HG03457 (cell line): ENCODE measurements around the gene RNF187.

ENCODE experiments used
- ATAC-seq: cut with Tn5 transposase; IDR thresholded peaks from one replicate; pipeline ENCODE4 v1.9.1; 2021; ENCODE audit warnings: moderate number of reproducible peaks; ENCODE audit not compliant: unreplicated experiment

Gene RNF187

DNA sequence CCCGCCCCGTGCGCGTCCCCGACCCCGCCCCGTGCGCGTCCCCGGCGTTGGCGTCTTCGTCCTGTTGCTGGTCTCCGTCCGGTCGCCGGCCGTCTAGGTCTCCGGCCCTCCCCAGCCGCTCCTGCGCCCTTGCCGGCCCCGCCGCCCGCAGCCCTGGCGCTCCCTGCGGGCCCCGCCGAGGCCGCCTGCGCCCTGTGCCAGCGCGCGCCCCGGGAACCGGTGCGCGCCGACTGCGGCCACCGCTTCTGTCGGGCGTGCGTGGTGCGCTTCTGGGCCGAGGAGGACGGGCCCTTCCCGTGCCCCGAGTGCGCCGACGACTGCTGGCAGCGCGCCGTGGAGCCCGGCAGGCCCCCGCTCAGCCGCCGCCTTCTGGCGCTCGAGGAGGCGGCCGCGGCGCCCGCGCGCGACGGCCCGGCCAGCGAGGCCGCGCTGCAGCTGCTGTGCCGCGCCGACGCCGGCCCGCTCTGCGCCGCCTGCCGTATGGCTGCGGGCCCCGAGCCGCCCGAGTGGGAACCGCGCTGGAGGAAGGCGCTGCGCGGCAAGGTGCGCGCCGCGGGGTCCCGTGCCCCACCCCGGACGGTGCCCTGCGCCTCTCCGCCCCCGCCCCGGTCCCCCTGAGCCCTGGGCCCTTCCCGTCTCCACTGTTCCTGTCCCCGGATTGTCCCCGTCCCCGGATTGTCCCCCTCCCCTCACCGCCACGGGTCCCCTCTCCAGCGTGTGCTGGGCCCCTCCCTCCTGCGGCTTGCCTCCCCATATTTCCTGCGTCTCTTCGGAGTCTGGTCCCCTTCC is at the start of gene RNF187:
Gene RNF187, plus strand, starts transcription at position 47 of the 789 bp plus-strand sequence.
- ATAC-seq, result peak; percentile 25

DNA sequence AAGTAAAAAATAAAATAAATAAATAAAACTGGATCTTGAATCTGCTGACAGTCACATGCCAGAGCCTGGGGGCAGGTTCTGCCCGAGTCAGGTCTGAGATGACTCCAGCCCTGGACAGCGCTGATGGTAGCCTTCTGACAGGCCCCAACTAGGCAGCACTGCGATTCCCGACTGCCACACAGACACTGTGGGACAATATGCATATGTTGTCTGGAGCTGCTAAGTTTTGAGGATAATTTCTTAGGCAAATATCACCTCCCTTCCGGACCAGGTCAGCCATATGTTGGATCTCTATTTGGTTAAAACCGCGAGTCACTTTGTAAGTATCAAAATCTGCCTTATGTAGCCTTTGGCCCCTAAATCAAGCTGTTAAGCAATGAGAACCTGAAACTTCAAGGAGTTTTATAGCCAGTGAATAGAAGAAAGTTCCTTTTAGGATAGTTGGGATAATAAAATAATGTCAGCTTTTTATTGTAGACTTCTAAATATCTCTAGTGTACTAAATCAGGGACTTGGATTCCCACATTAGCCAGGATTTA is 49.7 kb upstream of the RNF187 start:
- ATAC-seq, result no peak

- ATAC-seq, result no peak
Measured at GRCh38 chr1:228438266-228438665, 48.9 kb upstream of the RNF187 start.

GRCh38 chr1:228440761-228441500 is 46.3 kb upstream of the RNF187 start:
- no peak for ATAC-seq

- ATAC-seq, result no peak
Measured at GRCh38 chr1:228443395-228443794, 43.8 kb upstream of the RNF187 start.

DNA sequence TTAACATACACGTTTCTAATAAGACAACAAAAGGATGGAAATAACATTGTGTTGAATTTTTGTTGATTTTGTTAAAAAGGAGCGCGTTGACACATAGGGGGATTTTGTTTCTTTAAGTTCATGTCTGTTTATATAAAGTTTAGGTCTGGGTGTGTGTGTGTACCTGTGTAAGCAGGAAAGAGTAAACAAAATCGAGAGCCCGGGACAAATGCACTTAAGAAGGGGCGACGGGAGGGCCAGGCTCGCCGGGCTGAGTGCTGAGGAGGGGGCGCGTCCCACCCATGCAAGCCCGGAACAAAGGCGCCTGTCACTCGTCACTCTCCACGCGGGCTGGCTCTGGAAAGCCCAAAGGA is 41.7 kb upstream of the RNF187 start:
- ATAC-seq, result no peak

- no peak for ATAC-seq
Measured at GRCh38 chr1:228445843-228446650, 41.1 kb upstream of the RNF187 start.

DNA sequence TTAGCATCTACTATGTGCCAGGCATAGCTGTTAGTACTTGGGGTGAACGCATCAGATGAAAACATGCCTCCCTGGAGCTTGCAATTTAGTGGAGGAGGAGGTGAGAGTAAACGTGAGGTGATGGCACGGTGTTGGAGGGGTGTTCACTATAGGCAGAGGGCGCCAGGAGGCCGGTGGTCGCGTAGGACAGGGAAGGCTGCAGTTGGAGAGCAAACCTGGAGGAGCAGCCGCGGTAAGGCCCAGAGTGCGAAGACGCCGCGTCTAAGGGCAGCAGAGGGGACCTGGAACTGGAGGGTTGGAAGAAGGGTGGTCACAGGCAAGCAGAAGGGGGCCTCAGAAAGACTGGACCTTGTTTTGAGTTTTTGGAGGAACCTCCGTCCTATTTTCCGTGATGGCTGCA is 40.3 kb upstream of the RNF187 start:
- ATAC-seq, result no peak

DNA sequence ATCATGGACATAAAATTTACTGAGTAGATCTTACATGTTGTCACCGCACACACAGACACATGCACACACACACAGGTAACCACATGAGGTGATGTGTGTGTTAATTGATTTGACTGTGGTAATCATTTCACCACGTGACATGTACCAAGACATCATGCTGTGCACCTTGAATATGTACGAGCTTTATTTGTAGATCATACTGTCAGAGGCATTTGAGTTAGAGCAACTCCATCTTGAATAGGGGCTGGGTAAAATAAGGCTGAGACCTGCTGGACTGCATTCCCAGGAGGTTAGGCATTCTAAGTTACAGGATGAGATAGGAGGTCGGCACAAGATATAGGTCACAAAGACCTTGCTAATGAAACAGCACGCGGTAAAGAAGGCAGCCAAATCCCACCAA is 38.8 kb upstream of the RNF187 start:
- no peak for ATAC-seq

- no peak for ATAC-seq
Measured at GRCh38 chr1:228450200-228450599, 37.0 kb upstream of the RNF187 start.

GRCh38 chr1:228452194-228453021 is 34.8 kb upstream of the RNF187 start:
- ATAC-seq, result no peak

- ATAC-seq, result no peak
Measured at GRCh38 chr1:228453022-228453560, 34.1 kb upstream of the RNF187 start.

GRCh38 chr1:228453614-228454013 is 33.6 kb upstream of the RNF187 start:
- no peak for ATAC-seq

GRCh38 chr1:228454238-228454637 is 32.9 kb upstream of the RNF187 start:
- ATAC-seq, result no peak

DNA sequence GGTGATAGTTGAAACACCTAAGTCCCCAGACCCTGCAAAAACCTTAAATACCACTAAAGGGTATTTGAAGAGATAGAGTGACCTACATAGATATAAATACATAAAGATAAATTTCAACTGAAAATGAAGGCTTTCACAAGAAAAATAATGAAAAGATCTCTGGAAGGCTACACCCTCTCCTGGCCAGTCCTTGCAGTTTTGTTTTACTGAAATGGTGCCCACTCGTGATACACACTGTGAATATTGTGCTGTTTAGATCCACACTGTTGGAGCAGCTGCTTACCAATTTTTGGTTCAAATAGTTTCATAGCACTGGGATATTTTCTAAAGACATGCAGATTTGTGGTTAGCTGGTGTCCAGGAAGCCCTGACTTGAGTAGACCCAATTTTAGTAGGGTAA is 31.5 kb upstream of the RNF187 start:
- ATAC-seq, result no peak

GRCh38 chr1:228456252-228457016 is 30.7 kb upstream of the RNF187 start:
- no peak for ATAC-seq

DNA sequence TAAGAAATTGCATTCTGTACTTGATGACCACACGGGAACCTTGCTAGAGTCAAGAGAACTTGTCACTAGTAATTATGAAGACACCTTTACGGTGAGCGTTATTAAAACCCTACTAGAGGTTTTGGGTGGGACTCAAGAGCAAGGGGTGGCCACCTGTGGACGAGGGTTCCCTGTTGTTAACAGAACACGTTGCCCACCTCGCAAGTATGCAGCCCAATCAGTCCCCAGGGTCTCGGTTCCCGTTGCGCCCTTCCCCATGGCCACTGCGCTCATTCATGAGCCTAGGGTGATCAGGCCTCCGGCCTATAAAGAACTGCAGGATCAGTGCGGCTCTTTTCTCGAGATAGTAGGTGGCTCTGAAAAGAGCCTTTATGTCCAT is 30.2 kb upstream of the RNF187 start:
- no peak for ATAC-seq

DNA sequence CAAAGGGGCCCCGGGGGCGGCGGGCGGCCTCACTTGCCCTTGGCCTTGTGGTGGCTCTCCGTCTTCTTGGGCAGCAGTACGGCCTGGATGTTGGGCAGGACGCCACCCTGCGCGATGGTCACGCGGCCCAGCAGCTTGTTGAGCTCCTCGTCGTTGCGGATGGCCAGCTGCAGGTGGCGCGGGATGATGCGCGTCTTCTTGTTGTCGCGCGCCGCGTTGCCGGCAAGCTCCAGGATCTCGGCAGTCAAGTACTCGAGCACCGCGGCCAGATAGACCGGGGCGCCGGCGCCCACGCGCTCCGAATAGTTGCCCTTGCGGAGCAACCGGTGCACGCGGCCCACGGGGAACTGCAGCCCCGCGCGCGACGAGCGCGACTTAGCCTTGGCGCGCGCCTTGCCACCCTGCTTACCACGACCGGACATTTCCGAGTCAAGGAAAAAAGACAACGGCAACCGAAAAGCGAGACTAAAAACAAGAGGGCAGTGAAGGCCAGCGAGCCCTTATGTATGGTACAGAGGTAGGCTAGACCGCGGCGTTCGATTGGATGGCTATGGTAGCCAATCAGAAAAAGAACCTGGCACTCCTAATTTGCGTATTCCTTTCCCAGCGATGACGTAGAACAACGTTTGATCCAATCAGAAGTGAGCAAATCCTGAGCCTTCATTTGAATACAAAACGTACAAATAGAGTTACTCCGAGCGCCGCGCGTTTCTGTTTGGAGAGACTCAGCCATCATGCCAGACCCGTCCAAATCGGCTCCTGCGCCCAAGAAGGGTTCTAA is 29.6 kb upstream of the RNF187 start:
- ATAC-seq, result peak; percentile 80
